NCI-H146 treated with DMSO at 0.1 percent for 48 hours (cell line): ENCODE data around the gene MLH3.
"Not testable (repeated sequence)": the region's sequence is repeated elsewhere in the genome, so short reads cannot be mapped to it uniquely, and the experiment has no call there.

ENCODE experiments used
- DNase-seq: peaks from one replicate; lab custom pipeline; 2025; ENCODE audit not compliant: unreplicated experiment; lab: John Stamatoyannopoulos, UW

Gene MLH3

DNA sequence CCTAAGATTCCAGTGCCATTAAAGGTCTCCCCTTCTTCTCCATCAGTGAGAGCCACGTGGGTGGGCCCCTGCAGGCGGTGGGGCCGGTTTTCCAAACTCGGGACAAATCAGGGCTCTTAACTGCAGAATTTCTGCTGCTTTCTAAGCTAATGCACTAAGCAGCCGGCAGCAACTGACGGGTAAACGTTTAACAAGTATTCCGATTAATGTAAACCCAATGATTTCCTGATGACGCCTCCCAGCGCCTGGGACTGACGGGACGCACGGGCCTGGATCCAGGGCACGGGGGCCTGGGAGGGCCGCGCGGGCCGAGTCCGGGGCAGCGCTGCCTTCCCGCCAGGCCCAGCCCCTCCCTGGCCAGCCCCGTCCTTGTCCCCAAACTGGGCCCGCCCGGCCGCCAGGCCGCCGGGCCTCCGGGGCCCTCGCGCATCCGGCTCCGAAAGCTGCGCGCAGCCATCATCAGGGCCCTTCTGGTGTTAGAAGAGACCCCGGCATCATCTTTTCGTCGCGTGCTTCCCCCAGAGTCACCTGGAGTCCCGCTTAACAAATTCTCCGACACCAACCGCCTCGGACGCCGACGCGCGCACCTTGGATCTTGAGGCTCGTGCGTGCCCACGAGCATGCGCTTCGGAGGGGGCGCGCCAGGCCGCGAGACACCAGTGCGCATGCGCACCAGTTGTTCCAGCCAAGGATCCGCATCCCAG, at the start of gene MLH3:
Gene MLH3, minus strand, starts transcription at position 616 of the 704 bp plus-strand sequence. CDS start 1,812 bp downstream, outside the sequence.
- peak; percentile 41 for DNase-seq

DNA sequence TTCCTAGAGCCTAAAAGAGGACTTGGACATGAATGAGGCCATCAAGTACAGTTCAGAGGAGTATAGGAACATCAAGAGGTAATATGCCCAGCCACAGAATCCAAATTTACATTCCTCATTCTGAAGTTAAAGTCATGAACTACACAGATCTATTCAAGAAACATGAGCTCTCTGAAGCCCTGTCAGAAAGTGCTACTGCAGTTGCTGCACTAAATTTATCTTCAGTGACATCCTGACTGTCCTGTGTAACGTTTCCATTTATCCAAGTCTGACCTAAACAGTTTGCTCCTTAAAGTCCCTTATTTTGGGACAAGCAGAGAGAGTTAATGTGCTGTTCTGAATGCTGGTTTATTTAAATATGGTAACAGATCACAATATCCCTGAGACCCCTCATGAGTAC, 47.4 kb upstream of the MLH3 start:
- DNase-seq, result no peak

DNA sequence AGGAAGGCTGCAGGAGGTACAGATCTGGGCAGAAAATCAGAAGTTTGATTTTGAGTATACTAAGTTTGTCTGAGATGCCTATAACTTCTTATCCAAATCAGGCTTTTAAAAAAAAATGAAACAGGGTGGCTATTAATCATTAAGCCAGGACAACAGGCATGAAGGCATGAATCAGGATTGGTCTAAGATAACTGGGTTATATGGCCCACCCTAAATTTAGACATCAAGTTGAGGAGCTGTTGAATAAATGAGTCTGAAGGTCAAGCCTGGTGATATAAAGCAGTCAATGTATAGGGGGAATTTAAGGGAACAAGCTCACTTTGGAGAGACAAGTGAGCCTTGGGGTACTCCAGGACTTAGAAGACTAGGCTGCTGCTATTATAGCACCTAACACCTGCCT, 46.9 kb upstream of the MLH3 start:
- no peak for DNase-seq

DNA sequence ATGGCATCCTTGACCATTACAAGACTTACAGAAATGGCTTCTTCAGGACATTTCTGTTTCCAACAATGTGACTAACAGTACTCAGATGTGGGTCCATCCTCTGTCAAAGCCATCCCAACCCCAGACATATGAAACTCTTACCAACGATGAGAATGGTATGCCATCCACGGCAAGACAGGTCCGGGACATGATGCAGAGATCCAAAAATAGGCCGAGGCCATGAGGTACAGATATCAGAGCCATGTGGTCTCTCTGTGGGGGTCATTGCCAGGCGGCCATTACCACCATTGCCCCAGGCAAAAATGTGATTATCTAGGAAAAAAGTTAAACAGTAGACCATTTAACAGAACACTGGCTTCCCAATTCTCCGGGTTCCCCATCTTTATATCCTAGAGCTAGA, 45.7 kb upstream of the MLH3 start:
- no peak for DNase-seq

DNA sequence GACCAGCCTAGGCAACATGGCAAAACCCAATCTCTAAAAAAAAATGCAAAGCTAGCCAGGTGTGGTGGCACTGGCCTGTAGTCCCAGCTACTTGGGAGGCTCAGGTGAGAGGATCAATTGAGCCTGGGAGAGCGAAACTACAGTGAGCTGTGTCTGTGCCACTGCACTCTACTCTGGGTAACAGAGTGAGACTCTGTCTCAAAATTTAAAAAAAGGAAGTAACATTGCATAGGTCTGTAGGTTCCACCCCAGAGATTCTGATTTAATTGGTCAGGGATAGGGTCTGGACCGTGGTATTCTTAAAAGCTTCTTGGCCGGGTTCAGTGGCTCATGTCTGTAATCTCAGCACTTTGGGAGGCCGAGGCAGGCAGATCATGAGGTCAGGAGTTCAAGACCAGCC, 44.4 kb upstream of the MLH3 start:
- no peak for DNase-seq

DNA sequence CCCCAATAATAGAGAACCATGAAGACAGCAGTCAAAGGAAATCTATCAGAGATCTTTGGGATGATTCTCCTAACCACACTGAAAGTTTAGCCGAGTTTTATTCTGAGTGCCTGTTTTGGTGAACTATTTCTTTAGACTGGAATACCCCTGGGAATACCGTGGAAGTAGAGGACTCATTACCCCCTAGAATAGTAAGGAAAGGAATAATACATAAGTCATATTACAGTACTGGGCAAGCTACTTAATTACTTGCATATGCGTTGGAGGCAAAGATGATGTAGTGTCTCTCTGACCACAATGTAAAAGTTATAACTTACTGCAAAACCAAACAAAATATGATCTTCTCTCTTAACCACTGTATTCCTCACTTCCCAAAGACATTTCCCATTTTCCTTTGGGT, 43.6 kb upstream of the MLH3 start:
- DNase-seq, result no peak

DNA sequence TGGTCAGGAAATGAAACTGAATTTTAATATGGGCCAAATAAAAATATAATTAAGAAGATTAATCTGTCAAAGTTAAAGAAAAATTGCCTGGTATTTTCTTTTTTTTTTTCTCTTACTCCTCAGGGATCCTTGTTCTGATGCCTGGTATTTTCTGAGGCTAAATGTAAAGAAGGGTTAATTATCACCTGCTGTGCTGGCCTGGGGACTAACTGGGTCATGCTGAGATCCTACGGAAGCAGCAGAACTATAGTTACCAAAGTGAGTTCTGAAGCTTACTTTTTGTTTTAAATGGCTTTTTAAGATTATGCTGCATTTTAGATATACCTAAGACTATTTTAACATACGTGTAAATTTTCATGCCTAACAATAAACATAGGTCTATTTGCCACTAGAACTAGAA, 41.4 kb upstream of the MLH3 start:
- DNase-seq, result no peak

DNA sequence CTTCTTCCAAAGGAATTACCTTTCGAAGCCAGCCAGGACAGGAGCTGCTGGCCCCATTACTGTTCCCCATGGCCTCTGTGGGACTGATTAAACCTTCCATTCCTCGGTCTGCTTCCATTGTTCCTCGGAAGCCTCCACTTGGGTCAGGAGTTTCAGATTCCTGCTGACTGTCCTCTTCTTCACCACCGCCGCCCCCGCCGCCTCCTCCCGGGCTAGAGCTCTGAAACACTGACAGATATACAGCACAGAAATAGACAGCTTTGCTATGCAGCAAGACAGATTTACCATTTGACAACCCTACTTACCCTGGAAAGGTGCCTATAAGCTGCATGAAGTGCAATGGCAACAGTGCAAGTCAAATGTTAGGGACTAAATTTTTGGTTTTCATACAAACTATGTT, 40.0 kb upstream of the MLH3 start:
- no peak for DNase-seq

DNA sequence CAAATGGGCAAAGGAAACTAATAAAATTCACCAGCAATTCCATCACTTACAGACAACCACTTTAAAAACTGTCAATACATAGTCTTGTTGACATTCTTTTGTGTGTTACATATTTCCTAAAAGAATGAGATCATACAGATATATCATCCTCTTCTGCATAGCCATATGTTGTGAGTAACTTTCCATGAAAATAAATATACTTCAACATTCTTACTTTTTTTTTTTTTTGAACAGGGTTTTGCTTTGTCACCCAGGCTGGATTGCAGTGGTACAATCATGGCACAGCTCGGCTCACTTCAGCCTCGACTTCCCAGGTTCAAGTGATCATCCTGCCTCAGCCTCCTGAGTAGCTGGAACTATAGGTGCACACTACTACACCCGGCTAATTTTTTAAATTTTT, 39.1 kb upstream of the MLH3 start:
- no peak for DNase-seq

DNA sequence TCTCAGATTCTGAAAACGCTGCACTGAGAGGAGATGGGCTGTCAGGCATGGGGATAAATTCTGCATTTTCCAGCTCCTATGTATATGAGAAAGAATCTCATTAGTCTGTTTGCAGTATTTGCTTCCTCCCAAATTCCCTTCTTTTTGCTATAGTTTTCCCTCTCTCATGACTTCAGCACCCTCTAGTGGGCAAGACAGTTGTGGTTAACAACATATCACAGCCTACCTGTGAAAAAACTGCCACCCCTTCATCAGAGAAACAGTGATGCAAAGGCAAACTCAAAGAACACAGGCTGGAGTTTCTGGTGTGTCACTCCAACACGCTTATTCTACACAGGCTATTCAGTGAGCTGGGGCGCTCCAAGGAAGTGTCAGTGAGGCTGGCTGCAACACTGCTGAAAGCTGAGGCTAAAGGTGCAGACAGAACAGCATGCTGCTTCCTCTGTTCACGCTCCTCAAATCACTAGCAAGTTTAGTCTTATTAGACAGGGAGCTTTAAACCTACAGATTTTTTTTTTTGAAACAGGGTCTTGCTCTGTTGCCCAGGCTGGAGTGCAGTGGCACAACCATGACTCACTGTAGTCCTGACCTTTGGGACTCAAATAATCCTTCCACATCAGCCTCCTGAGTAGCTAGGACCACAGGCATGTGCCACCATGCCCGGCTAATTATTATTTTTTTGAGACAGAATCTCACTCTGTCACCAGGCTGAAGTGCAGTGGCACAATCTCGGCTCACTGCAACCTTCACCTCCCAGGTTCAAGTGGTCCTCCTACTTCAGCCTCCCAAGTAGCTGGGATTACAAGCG, 37.5 kb upstream of the MLH3 start:
- peak; percentile 6 for DNase-seq

DNA sequence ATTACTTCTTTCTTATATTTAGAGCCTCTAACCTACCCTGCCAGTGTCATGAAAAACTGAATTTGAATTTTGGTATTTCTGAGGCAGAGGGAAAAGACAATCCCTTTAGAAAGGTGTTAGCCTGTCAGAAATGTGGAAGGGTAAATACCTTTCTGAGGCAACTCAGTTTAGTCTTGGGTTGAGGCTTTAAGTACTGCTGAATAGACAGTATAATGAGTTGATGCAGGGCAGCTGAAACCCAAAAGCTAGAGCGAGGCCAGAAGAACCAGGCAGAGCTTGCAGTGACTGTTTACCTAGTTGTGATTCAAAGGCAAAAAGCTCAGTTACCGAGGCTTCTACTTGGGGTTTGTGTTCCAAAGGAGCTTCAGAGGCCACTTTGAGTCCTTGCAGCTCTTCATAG, 36.9 kb upstream of the MLH3 start:
- no peak for DNase-seq

DNA sequence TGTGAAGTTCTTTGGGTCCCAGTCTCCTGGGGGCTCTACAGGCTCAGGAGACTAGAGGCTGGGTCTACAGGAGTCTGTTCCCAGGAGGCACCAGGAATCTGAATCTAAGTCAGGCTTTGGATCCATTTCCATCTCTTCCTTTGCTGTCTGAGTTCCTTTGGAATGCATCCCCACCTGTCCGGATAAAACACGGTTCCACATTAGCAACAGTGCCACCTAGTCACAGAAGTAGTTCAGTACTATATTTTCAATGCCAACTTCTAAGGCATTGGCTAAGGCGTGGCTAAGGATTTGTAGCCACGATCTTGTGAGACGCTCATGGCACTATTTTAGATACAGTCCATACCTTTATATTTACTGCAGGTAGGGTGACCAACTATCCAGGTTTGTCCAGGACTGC, 33.2 kb upstream of the MLH3 start:
- no peak for DNase-seq

DNA sequence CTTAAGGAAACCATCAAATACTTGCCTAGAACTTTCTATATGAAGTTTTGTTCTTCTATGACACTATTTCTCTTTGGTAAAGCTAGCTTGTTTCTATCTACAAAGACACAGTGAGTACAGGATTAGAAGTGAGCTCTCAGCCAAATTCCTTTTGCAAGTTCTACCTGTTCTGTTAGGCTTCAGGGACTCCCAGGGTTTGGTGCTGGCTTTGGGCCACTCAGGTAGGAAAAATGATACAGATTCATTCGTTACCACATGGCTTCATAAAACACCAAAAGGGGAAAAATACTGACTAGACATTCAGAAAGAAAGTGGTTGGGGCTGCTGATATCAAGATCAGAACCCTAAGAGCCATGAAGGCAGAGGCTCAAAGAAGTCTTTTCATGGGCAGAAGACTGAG, 32.0 kb upstream of the MLH3 start:
- DNase-seq, result no peak

DNA sequence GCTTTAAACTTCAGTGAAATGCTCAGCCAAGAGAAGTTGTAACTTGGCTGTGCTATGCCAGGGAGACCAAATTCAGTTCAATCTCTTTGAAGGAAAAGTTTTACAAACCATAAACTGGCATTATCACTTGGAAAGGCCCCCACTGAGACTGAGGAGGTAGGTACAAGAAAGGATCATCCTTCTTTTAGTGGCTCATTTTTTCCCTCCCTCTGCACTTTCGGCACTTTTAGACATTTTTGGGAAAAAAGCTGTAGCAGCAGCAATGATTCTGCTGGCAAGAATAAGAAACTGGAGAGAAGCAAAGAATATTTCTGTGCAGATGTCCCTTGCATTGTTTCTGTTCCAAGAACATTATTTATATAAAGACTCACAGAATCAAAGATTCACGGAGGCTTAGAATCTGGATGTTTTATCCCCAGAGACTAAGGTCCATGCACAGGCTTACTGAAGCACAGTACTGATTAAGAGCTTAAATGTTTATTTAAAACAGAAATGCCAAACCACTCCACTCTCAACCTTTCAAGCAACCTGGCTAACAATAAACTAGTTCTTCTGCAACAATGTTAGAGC, 30.5 kb upstream of the MLH3 start:
- no peak for DNase-seq

DNA sequence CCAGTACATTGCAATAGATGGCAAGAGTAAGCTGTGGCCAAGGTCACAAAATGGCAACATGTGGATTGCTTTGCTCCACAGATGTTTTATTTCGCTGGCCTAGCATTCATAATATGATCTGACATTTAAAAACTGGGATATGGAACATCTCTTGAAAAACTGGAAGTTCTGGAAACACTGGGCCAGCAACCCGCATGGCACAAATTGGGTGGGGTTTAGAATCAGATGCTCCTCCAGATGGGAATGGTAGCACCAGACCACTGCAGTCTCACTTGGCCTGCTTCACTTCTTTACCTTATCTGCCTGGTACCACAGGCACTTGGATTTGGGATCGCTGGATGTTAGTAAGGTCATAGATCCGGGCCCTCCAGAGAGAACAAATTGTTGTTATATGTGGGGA, 28.3 kb upstream of the MLH3 start:
- no peak for DNase-seq

DNA sequence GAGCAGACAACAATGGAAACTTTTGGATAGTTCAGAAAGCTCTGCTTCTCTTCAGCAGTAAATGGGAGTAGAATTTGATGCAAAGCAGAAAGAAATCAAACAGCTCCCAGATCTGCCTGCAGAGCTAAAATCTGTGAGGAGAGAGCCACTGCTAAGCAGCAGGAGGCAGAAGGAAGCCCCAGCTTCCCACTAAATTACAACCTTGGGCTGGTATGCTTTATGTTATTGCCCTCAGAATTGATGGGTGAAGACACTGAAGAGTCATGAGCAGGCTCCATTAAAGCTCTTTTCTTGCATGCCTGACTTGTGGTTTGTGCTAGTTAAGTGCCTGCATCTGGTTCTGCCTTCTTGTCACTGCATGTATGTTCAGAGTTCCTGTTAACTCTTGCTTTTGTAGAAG, 26.5 kb upstream of the MLH3 start:
- no peak for DNase-seq

DNA sequence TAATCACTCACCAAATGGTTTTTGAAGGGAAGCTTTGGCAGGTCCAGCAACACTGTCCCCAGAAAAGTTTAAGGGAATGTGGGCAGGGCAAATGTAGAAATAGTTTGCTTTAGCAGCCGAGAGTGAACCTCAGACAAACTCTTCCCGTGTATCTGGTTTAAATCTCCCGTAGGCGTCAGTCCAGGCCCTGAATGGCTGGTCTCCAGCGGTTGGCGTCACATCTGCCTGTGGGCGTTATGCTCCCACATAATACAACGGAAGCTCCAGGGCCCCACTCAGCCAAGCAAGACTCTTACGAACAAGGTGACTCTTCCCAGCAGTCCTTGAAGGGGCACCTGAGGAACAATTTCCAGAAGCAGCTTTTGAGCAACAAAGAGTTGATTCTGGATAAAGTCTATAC, 19.1 kb upstream of the MLH3 start:
- DNase-seq, result no peak

DNA sequence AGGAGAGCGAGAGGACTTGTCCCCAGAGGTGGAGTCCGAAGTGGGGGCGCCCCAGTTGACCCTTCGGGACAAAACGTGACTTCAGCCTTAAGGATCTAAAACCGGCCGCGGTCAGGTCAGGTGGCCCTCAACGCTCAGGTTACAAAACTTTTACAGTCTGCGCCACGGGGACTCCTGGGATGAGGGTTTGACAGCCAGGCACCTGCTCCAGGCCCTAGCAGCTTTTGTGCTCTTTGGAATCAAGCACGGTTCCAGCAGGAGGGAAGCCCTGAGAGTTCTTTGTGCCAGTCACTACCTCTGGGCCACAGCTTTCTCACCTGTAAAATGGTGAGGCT, 18.5 kb upstream of the MLH3 start:
- DNase-seq, result no peak

DNA sequence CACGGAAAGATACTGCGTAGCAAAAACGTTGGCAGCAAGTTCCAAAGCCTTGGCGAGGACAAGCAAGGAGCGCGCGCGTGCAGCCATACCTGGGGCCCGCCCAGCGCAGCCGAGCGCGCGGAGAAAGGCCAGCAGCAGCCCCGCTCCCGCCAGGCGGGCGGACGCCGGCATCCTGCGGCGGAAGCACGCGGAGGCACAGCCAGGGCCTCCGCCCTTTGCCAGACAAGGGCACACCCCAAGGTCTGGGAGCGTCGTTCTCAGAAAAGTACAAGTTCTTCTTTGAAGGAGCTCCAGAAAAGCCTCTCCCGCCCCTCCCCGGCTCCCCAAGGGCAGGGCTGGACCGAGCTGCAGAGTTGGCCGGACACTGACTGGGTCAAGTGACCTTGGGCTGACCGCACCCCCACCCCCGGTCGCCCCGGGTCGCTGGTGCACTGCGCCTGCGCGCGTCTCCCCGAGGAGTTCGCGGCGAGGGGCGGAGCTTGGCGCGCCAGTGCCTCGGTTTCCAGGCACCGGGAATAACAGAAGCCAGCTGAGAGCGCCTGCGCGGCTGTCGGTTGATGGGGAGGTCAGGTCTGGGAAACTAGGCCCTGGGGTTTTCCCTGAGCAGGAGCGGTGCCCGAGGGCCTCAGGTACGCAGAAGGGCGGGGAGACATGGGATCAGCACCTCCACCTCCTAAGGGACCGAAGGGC, 18.0 kb upstream of the MLH3 start, which contains the start of gene ZC2HC1C:
Gene ZC2HC1C, plus strand, starts transcription at position 521 of the 690 bp plus-strand sequence. CDS start 933 bp downstream, outside the sequence.
- DNase-seq, result peak; percentile 72

DNA sequence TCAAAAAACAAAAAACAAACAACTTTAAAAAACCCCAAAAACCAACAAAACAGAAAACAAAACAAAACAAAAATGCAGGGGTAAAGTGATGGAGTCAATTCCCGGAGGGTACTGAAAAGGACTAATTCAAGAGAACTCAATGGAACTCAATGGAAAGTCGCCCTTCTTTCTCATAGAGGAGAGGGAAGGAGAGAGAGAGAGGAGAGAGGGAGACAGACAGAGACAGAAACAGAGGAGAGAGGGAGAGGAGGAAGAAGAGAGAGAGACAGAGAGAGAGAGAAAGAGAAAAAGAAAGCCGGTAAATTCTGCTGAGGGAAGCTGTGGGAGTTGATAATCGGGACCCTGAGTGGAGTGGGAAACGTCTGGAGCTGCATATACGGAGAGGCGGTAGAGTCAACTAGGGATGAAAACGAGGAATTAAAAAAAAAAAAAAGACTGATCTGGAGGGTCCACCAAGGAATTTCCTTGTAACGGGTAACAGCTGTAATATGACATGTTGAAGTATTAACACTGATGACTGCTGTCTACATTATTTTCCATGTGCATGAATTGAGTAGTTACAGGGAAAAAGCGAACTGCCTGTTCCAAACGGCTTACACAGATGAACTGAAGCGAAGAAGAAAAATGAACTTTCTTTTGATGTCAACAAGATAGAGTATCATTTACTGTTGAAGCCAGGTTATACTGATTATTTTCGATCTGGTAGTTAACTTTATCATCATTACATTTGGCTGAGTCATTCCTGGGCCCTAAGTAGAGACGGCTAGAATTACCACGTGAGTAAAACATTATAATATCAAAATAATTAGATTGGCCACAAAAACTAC, 17.2 kb upstream of the MLH3 start:
- DNase-seq, result no peak

DNA sequence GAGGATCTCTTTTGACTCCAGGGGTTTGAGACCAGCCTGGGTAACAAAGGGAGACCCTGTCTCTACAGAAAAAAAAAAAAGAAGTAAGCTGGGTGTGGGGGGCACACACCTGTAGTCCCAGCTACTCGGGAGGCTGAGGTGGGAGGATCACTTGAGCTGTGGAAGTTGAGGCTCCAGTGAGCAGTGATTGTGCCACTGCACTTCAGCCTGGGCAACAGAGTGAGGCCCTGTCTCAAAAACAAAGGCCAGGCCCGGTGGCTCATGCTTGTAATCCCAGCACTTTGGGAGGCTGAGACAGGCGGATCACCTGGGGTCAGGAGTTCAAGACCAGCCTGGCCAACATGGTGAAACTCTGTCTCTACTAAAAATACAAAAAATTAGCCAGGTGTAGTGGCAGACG, 16.5 kb upstream of the MLH3 start:
- DNase-seq, result not testable (repeated sequence)
